ENCODE measurements around the gene FARP2.
"Not testable (repeated sequence)": the region's sequence is repeated elsewhere in the genome, so short reads cannot be mapped to it uniquely, and the experiment has no call there.

The FARP2 gene

GRCh38 chr2:241375300-241375699 lies 19.2 kb downstream of the FARP2 start:
- H3K4me3 ChIP-seq (ENCODE audit: low read depth, low read length) = no peak overlapping the region
- DNase-seq (ENCODE audit: low read depth) = no peak
- no peak for TF ChIP-seq CTCF (IDR thresholded peaks at IDR 0.05; ENCODE audit: control insufficient read depth, extremely low read depth, insufficient read depth)

- no peak for DNase-seq (ENCODE audit: low read depth)
- H3K4me3 ChIP-seq (ENCODE audit: low read depth, low read length) = no peak overlapping the region
- TF ChIP-seq CTCF (IDR thresholded peaks at IDR 0.05; ENCODE audit: control insufficient read depth, extremely low read depth, insufficient read depth) = no peak
Measured at GRCh38 chr2:241376808-241377207, 20.7 kb downstream of the FARP2 start.

GRCh38 chr2:241378816-241379215 lies 22.7 kb downstream of the FARP2 start:
- no peak for DNase-seq (ENCODE audit: low read depth)
- TF ChIP-seq CTCF (IDR thresholded peaks at IDR 0.05; ENCODE audit: control insufficient read depth, extremely low read depth, insufficient read depth) = no peak
- H3K4me3 ChIP-seq (ENCODE audit: low read depth, low read length) = no peak overlapping the region

GRCh38 chr2:241379481-241380480 lies 23.7 kb downstream of the FARP2 start:
- no peak overlapping the region for H3K4me3 ChIP-seq (ENCODE audit: low read depth, low read length)
- no peak for DNase-seq (ENCODE audit: low read depth)
- no peak for TF ChIP-seq CTCF (IDR thresholded peaks at IDR 0.05; ENCODE audit: control insufficient read depth, extremely low read depth, insufficient read depth)

GRCh38 chr2:241381872-241382271 lies 25.8 kb downstream of the FARP2 start:
- H3K4me3 ChIP-seq (ENCODE audit: low read depth, low read length) = no peak overlapping the region
- no peak for DNase-seq (ENCODE audit: low read depth)
- TF ChIP-seq CTCF (IDR thresholded peaks at IDR 0.05; ENCODE audit: control insufficient read depth, extremely low read depth, insufficient read depth) = no peak

GRCh38 chr2:241385450-241385849 lies 29.4 kb downstream of the FARP2 start:
- not testable (repeated sequence) for DNase-seq (ENCODE audit: low read depth); H3K4me3 ChIP-seq (ENCODE audit: low read depth, low read length)

- no peak for DNase-seq (ENCODE audit: low read depth)
- no peak overlapping the region for H3K4me3 ChIP-seq (ENCODE audit: low read depth, low read length)
- no peak for TF ChIP-seq CTCF (IDR thresholded peaks at IDR 0.05; ENCODE audit: control insufficient read depth, extremely low read depth, insufficient read depth)
Measured at GRCh38 chr2:241386519-241386918, 30.4 kb downstream of the FARP2 start.

Measured in LNCaP clone FGC (cell line).